LNCaP clone FGC (cell line): ENCODE measurements around the gene PAQR5.

ENCODE experiments used
- DNase-seq: peaks from one replicate; pipeline ENCODE4 v3.0.0-alpha.2; 2011; ENCODE audit warnings: low read depth
- H3K4me3 ChIP-seq: 2 replicates; pipeline ENCODE4 v1.5.1; 2011; ENCODE audit warnings: mild to moderate bottlenecking, low read depth, low read length, control low read depth
- TF ChIP-seq, protein P1 (sequence below): IDR thresholded peaks from 2 replicates; pipeline ENCODE4 v1.5.1; 2012; ENCODE audit warnings: mild to moderate bottlenecking; ENCODE audit not compliant: control insufficient read depth, insufficient read depth; ENCODE audit errors: extremely low read depth

PAQR5 gene

DNA sequence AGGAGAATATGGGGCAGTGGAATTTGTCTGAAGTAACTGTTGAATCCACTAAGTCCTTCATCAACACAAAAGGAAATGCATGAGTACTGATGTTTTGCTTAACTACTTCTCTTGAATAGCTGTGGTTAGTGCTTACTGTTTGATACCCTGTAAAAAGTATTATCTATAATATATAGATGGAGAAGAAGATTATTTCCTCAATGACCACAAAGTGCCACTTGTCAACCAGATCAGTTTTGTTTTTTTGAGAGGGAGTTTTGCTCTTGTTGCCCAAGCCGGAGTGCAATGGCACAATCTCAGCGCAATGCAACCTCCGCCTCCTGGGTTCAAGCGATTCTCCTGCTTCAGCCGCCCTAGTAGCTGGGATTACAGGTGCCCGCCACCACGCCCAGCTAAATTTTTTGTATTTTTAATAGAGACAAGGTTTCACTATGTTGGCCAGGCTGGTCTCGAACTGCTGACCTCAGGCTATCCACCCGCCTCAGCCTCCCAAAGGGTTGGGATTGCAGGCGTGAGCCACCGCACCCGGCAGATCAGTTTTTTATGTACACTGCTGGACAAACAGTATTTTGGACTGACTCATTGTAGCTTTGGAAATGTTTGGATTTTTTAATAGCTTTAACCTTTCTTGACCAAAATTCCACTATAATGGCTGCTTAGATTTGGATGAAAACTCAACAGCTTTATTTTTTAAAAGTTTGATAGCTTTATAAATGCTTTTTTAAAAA lies 152.4 kb downstream of the PAQR5 start:
- TF ChIP-seq, protein P1, sequence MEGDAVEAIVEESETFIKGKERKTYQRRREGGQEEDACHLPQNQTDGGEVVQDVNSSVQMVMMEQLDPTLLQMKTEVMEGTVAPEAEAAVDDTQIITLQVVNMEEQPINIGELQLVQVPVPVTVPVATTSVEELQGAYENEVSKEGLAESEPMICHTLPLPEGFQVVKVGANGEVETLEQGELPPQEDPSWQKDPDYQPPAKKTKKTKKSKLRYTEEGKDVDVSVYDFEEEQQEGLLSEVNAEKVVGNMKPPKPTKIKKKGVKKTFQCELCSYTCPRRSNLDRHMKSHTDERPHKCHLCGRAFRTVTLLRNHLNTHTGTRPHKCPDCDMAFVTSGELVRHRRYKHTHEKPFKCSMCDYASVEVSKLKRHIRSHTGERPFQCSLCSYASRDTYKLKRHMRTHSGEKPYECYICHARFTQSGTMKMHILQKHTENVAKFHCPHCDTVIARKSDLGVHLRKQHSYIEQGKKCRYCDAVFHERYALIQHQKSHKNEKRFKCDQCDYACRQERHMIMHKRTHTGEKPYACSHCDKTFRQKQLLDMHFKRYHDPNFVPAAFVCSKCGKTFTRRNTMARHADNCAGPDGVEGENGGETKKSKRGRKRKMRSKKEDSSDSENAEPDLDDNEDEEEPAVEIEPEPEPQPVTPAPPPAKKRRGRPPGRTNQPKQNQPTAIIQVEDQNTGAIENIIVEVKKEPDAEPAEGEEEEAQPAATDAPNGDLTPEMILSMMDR, result no peak
- no peak for DNase-seq
- no peak overlapping the region for H3K4me3 ChIP-seq

DNA sequence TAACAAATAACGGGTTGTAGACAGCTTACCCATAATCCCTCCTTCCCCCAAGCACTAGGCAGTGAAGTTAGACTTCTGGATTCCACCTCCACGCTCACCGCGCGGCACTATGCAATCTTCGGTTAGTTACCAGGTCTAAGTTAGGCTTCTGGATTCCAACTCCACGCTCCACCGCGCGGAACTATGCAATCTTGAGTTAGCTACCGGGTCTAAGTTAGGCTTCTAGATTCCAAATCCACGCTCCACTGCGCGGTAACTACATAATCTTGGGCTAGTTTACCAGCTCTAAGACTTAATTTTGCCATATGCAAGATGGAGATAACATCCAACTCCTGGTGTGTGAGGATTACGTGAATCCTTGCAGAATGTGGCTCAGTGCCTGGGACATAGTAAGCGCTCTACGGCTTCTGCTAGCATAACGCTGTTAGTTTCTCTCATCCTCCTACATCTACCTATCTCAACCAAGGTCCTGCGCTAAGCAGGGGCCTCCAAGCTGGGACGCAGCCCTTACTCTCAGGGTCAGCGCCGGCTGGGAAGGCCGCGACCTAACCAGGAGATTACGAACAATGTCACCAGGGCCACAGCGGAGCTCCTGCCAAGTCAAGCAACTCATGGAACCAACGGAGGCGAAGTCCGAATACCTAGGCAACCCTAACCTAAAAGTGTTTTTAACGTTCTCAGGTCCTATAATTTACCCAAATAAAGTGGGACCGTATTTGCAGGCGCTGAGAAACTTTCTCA lies 153.4 kb downstream of the PAQR5 start:
- TF ChIP-seq, protein P1, result no peak
- H3K4me3 ChIP-seq, result peak overlapping the region; percentile 87
- DNase-seq, result no peak

DNA sequence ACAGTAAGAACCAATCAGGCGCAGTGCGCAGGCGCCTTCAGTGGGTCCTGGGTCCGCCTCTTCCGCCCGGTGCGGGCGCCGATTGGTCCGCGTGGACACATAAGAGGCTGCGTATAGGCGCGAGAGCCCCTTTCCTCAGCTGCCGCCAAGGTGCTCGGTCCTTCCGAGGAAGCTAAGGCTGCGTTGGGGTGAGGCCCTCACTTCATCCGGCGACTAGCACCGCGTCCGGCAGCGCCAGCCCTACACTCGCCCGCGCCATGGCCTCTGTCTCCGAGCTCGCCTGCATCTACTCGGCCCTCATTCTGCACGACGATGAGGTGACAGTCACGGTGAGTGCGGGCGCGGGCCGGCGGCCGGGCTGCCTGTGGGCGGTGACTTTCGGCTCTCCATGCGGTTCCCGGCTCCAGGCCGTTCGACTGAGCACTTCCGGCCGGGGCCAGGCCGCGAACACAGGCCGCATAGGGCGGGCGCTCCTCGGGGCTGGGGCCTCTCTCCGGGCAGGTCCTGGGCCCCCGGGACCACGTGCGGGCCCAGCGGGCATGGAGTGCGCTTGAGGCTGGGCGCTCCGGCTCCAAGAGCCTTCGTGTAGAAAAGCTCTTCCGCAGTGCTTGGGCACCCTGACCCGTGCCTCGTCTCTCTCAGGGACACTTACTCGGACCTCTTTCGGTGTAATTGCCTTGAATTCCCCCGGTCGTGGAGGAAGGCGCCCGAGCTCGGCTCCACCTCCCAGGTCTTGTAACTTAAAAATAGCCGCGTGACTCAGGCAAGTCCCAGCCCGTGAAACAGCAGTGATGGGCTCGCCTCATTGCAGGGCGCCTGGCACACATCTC lies 154.2 kb downstream of the PAQR5 start, which contains the start of gene RPLP1:
Gene RPLP1, plus strand, starts transcription at position 127 of the 830 bp plus-strand sequence. Its CDS starts 131 bp downstream, at position 258.
- DNase-seq, result peak; percentile 86
- peak within 1 kb of the TSS; percentile 87 for H3K4me3 ChIP-seq
- TF ChIP-seq, protein P1, result no peak

DNA sequence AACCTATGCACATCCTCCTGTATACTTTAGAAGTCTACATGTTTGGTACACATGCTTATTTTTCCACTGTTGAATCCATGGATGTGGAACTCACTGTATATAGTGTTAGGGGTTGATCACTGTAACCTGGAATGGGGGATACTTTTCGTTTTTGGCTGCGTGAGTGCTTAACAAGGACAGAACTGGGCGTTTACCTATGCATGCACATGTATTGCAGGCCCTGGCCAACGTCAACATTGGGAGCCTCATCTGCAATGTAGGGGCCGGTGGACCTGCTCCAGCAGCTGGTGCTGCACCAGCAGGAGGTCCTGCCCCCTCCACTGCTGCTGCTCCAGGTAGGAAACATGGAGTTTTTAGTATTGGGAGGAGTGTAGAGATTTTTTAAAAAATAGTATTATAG lies 156.2 kb downstream of the PAQR5 start:
- TF ChIP-seq, protein P1, result no peak
- H3K4me3 ChIP-seq, result peak overlapping the region; percentile 87
- no peak for DNase-seq

DNA sequence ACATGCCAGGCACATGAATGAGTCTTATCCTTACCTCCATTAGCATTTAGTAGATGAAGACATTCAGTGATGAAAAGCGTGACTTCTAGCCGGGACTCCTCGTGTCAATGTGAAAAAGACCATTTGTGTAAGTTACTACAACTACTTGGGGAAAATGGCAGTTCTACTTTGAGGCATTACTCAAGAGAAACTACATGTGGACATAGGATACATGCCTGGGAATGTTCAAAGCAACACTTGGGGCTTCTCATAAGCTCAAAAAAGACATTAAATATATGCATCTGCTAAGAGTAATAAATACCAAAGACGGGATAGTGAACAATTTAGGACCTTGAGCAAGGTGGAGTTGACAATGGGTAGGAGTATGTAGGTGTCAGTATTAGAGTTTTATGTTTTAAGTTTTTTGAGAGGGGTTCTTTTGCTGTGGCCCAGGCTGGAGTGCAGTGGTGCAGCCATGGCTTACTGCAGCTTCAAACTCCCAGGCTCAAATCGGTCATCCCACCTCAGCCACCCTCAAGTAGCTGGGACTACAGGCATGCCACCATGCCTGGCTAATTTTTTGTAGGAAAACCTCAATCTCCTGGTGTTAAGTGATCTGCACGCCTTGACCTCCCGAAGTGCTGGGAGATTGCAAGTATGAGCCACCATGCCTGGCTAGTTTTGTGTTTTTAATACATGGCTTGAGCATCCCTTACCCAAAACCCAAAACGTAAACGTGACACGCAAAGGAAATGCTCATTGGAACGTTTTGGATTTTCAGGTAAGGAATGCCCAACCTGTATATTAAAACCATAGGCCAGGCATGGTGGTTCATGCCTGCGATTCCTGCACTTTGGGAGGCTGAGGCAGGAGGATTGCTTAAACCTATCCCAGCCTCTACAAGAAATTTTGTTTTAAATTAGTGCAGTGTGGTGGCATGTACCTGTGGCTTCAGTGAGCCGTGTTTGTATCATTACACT lies 157.8 kb downstream of the PAQR5 start:
- H3K4me3 ChIP-seq, result no peak overlapping the region
- DNase-seq, result no peak
- TF ChIP-seq, protein P1, result no peak
